ENCODE results near the gene CRY2. TPM values are rescaled to one million over a fixed set of nuclear protein-coding genes. Genes with fewer than 3 reads are reported as not detected.

CRY2 gene
- total and polyA plus RNA-seq, 10 donors = 5.6 to 39.2 (median 32.6) TPM

GRCh38 chr11:45877221-45877620 lies 29.9 kb downstream of the CRY2 start:
- TF ChIP-seq POLR2AphosphoS5 (IDR thresholded peaks at IDR 0.05) (no peak), CTCF (IDR thresholded peaks at IDR 0.05 in 8 of 11, conservative IDR thresholded peaks at IDR 0.05 in 3 of 11) (no peak), POLR2A (IDR thresholded peaks at IDR 0.05) (no peak)
- Histone ChIP-seq H3K4me3 (no peak overlapping the region), H3K27me3 (replicated peaks in 1 of 7) (no peaks in the 10 kb centered on the region), H3K9me3 (no peaks in the 10 kb centered on the region), H3K27ac (no peak overlapping the region), H3K4me1 (no peaks in the 10 kb centered on the region), H3K36me3 (peaks cover 0 to 100% (median 84%) of the 10 kb centered on the region in 6 donors)
- intact Hi-C loops (cut with DNase I; ENCODE audit: low total_unique reads) = no loop called here
- WGBS, 5 donors = 91 to 97% (median 96%) methylated on average over 8 of the region's 8 CpGs
- no peak for DNase-seq

- H3K27ac ChIP-seq = no peak overlapping the region
- H3K9me3 ChIP-seq = no peaks in the 10 kb centered on the region
- H3K4me1 ChIP-seq = no peaks in the 10 kb centered on the region
- TF ChIP-seq CTCF (IDR thresholded peaks at IDR 0.05 in 8 of 11, conservative IDR thresholded peaks at IDR 0.05 in 3 of 11) (no peak), POLR2A (IDR thresholded peaks at IDR 0.05) (no peak), POLR2AphosphoS5 (IDR thresholded peaks at IDR 0.05) (no peak)
- intact Hi-C loops (cut with DNase I; ENCODE audit: low total_unique reads) = no loop called here
- WGBS, 5 donors = 91 to 99% (median 96%) methylated on average over 3 of the region's 3 CpGs
- DNase-seq = no peak
- no peaks in the 10 kb centered on the region for H3K27me3 ChIP-seq (replicated peaks in 1 of 7)
- peaks cover 0 to 100% (median 79%) of the 10 kb centered on the region in 6 donors for H3K36me3 ChIP-seq
- H3K4me3 ChIP-seq = no peak overlapping the region
These were observed 30.6 kb downstream of the CRY2 start for GRCh38 chr11:45877845-45878244.

- H3K36me3 ChIP-seq = peaks cover 0 to 82% (median 69%) of the 10 kb centered on the region in 6 donors
- H3K4me3 ChIP-seq = no peak overlapping the region
- intact Hi-C loops (cut with DNase I; ENCODE audit: low total_unique reads) = no loop called here
- H3K27ac ChIP-seq = no peak overlapping the region
- TF ChIP-seq POLR2AphosphoS5 (IDR thresholded peaks at IDR 0.05) (no peak), POLR2A (IDR thresholded peaks at IDR 0.05) (no peak), CTCF (IDR thresholded peaks at IDR 0.05 in 8 of 11, conservative IDR thresholded peaks at IDR 0.05 in 3 of 11) (no peak)
- no peak for DNase-seq
- no peaks in the 10 kb centered on the region for H3K9me3 ChIP-seq
- peaks cover 0 to 2% (median 0%) of the 10 kb centered on the region in 7 donors for H3K27me3 ChIP-seq (replicated peaks in 1 of 7)
- H3K4me1 ChIP-seq = peaks cover 0 to 5% (median 3%) of the 10 kb centered on the region in 6 donors
- WGBS, 5 donors = 89 to 97% (median 93%) methylated on average over 7 of the region's 7 CpGs
These were observed 32.8 kb downstream of the CRY2 start for GRCh38 chr11:45879803-45880686.

Data from spleen (tissue), 11 donors.